Right lobe of liver (tissue), 4 donors: Measurements from ENCODE around the gene BOD1L1.

Experiments used
- POLR2A ChIP-seq: fragments of 450-650 bp; IDR thresholded peaks from one replicate; pipeline ENCODE4 v1.6.1; 2017; ENCODE audit warnings: antibody characterized with exemption, mild to moderate bottlenecking
- TF ChIP-seq, protein P1 (sequence below), 4 donors: fragments of 200-600 bp in 3 of 4; fragments of 450-650 bp in 1 of 4; IDR thresholded peaks; one replicate each; pipeline versions ENCODE4 v1.5.1 to v1.8.0; 2016 to 2022; ENCODE audit warnings: antibody characterized with exemption in 4 of 4, mild to moderate bottlenecking in 2 of 4
- donor health status: DM: no; HTN: no; CAD: no.
- donor health status: DM: no; HTN: no; CAD: no.
- donor health status: DM: no; HTN: yes; CAD: no.

DNA sequence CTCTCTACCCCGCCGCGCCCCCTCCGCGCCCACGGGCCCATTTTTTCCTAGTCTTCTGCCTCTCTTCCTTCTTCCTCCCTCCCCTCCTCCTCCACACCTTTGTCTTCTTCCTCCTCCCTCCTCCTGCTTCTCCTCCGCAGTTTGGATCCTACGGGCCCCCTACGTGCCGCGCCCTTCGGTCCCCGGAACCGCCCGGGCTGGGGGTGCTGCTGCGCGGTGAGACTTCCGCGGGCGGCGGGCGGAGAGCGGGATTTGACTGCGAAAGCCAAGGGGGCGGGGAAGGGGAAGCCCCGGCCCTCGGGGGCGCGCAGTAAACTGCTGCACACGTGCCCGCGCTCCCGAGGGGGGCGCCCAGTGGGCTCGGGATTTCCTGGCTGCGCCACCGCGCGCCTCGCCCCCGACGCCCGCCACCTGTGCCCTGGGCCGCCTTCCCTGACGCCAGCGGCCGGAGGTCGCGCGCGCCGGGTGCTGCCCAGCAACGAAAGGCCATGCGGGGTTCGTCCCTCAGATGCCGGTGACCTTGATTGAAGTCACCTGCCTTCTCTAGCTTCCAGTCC lies 80.0 kb downstream of the BOD1L1 start:
- TF ChIP-seq, protein P1, sequence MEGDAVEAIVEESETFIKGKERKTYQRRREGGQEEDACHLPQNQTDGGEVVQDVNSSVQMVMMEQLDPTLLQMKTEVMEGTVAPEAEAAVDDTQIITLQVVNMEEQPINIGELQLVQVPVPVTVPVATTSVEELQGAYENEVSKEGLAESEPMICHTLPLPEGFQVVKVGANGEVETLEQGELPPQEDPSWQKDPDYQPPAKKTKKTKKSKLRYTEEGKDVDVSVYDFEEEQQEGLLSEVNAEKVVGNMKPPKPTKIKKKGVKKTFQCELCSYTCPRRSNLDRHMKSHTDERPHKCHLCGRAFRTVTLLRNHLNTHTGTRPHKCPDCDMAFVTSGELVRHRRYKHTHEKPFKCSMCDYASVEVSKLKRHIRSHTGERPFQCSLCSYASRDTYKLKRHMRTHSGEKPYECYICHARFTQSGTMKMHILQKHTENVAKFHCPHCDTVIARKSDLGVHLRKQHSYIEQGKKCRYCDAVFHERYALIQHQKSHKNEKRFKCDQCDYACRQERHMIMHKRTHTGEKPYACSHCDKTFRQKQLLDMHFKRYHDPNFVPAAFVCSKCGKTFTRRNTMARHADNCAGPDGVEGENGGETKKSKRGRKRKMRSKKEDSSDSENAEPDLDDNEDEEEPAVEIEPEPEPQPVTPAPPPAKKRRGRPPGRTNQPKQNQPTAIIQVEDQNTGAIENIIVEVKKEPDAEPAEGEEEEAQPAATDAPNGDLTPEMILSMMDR (IDR thresholded peaks at IDR 0.05): no peak
- TF ChIP-seq POLR2A: no peak
